Measurements from ENCODE around the gene AZU1. TPM values are rescaled to one million over a fixed set of nuclear protein-coding genes. Genes with fewer than 3 reads are reported as not detected.

AZU1 gene
- total RNA-seq, 2 donors from 2014 or later, result 2.5 to 3.7 TPM

GRCh38 chr19:805600-806550, 21.8 kb upstream of the AZU1 start:
- Histone ChIP-seq H3K9ac (ENCODE audit: extremely low read depth, low read length, poor library complexity, severe bottlenecking) (no peak overlapping the region), H3K4me1 (ENCODE audit: control insufficient read depth, insufficient read depth, low read length) (peaks cover 16% of the 10 kb centered on the region), H3K27ac (ENCODE audit: low read depth, low read length) (peak overlapping the region; percentile 29), H3K9me3 (ENCODE audit: control insufficient read depth, low read length) (no peaks in the 10 kb centered on the region), H3K36me3 (ENCODE audit: control insufficient read depth, insufficient read depth, low read length) (peaks cover 93% of the 10 kb centered on the region), H3K27me3 (ENCODE audit: control insufficient read depth, insufficient read depth, low read length, poor library complexity, severe bottlenecking) (no peaks in the 10 kb centered on the region), H3K4me3 (ENCODE audit: low read length) (no peak overlapping the region)
- Mint-ChIP-seq H3K27ac (no peak overlapping the region), H3K4me3 (no peak overlapping the region), H3K36me3 (ENCODE audit: low read depth) (peaks cover 70% of the 10 kb centered on the region), H3K27me3 (ENCODE audit: insufficient read depth) (no peaks in the 10 kb centered on the region), H3K9me3 (no peaks in the 10 kb centered on the region), H3K4me1 (peaks cover 7% of the 10 kb centered on the region)
- 96 to 98% methylated on average over 50 to 93 of the region's 93 CpGs for WGBS, 2 experiments (ENCODE audit: insufficient coverage in 1 of 2, insufficient read length in 1 of 2)
- DNase-seq, result peak; percentile 64
- no peak for TF ChIP-seq CTCF (conservative IDR thresholded peaks at IDR 0.05)

DNA sequence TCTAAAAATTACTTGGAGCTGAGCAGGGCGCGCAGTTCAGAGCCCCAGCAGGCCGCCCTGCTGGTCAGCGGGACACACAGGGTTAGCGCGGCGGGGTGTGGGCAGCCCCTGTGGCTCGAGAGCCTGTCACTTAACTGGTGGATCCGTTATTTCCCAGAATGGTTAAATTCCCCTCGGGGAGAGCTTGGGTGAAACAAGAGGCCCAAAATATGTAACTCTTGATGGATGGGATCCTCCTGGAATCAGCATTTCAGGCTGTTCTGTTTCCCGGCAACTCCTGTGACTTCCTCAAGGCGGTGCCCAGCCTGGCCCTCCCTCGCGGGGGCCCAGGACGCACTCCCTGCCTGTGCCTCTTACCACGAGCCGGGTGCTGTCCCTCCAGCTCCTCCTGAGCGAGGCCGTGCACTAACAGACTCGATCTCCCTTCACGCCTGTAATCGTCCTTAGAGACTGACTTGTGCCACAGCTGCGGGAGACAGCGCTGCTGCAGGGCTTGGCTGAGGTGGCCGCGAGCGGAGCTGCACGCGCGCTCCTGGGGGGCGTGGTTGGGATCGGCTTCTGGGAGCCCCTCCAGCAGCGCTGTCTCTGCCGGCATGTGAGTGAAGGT, 20.7 kb upstream of the AZU1 start:
- Histone ChIP-seq H3K4me1 (ENCODE audit: control insufficient read depth, insufficient read depth, low read length) (peaks cover 6% of the 10 kb centered on the region), H3K36me3 (ENCODE audit: control insufficient read depth, insufficient read depth, low read length) (peaks cover 93% of the 10 kb centered on the region)

More for the DNA sequence above, 20.7 kb upstream of the AZU1 start:
- TF ChIP-seq CTCF (conservative IDR thresholded peaks at IDR 0.05), result peak; percentile 42
- Mint-ChIP-seq H3K4me3 (no peak overlapping the region), H3K9me3 (no peaks in the 10 kb centered on the region), H3K36me3 (ENCODE audit: low read depth) (peaks cover 72% of the 10 kb centered on the region), H3K27ac (peak overlapping the region; percentile 88), H3K4me1 (peaks cover 5% of the 10 kb centered on the region), H3K27me3 (ENCODE audit: insufficient read depth) (no peaks in the 10 kb centered on the region)
- no peaks in the 10 kb centered on the region for H3K27me3 ChIP-seq (ENCODE audit: control insufficient read depth, insufficient read depth, low read length, poor library complexity, severe bottlenecking)
- no peak overlapping the region for H3K4me3 ChIP-seq (ENCODE audit: low read length)
- peak overlapping the region; percentile 13 for H3K27ac ChIP-seq (ENCODE audit: low read depth, low read length)
- 95 to 96% methylated on average over 34 of the region's 34 CpGs for WGBS, 2 experiments (ENCODE audit: insufficient coverage in 1 of 2, insufficient read length in 1 of 2)
- H3K9ac ChIP-seq (ENCODE audit: extremely low read depth, low read length, poor library complexity, severe bottlenecking), result no peak overlapping the region
- no peaks in the 10 kb centered on the region for H3K9me3 ChIP-seq (ENCODE audit: control insufficient read depth, low read length)
- DNase-seq, result peak; percentile 53

Data from endodermal cell (in vitro differentiated cells).